WTC11 (cell line): ENCODE data around the gene MICAL3.

Experiments used
- CTCF ChIP-seq: fragments of 200-600 bp; IDR thresholded peaks from 2 replicates; pipeline ENCODE4 v1.8.0; 2022; ENCODE audit warnings: antibody characterized with exemption
- E2F5 ChIP-seq: sonication (generic); formaldehyde crosslinking; IDR thresholded peaks from 2 replicates; pipeline ENCODE4 v1.8.1; 2022; ENCODE audit warnings: mild to moderate bottlenecking, moderate library complexity, missing genetic modification reagents
- MAX ChIP-seq: sonication (generic); formaldehyde crosslinking; IDR thresholded peaks from 2 replicates; pipeline ENCODE4 v1.8.0; 2022; ENCODE audit warnings: mild to moderate bottlenecking, missing genetic modification reagents
- PRDM15 ChIP-seq: sonication (generic); formaldehyde crosslinking; IDR thresholded peaks from 2 replicates; pipeline ENCODE4 v1.8.0; 2022; ENCODE audit warnings: missing genetic modification reagents

GRCh38 chr22:18035751-18036150 lies 11.4 kb upstream of the MICAL3 start:
- TF ChIP-seq PRDM15 (CRISPR knock-in tag) (no peak), MAX (CRISPR knock-in tag) (no peak), CTCF (no peak), E2F5 (no peak)
